Parathyroid adenoma (tissue), 2 donors: Measurements from ENCODE around the gene TSPAN10.
A peak's percentile ranks its signal among the peaks of the same experiment; 100 is the strongest.

ENCODE experiments used
- H2AFZ ChIP-seq: fragments of 300-600 bp; sonication (generic); one replicate; pipeline ENCODE4 v1.7.0; 2017; ENCODE audit warnings: antibody characterized with exemption, mild to moderate bottlenecking
- H3K27ac ChIP-seq: fragments of 300-600 bp; sonication (generic); one replicate; pipeline ENCODE4 v1.7.0; 2017
- H3K27me3 ChIP-seq: fragments of 300-600 bp; sonication (generic); one replicate; pipeline ENCODE4 v1.7.0; 2017; ENCODE audit warnings: low read length; ENCODE audit not compliant: control insufficient read depth, insufficient read depth
- H3K36me3 ChIP-seq: fragments of 300-600 bp; sonication (generic); one replicate; pipeline ENCODE4 v1.7.0; 2017; ENCODE audit warnings: low read length; ENCODE audit not compliant: control insufficient read depth, insufficient read depth
- H3K4me1 ChIP-seq: fragments of 300-600 bp; sonication (generic); one replicate; pipeline ENCODE4 v1.7.0; 2017; ENCODE audit warnings: control low read depth
- H3K4me2 ChIP-seq: fragments of 300-600 bp; sonication (generic); one replicate; pipeline ENCODE4 v1.7.0; 2017; ENCODE audit warnings: low read length
- H3K4me3 ChIP-seq: fragments of 300-600 bp; sonication (generic); one replicate; pipeline ENCODE4 v1.7.0; 2017; ENCODE audit warnings: low read depth, low read length
- H3K79me2 ChIP-seq: fragments of 300-600 bp; sonication (generic); one replicate; pipeline ENCODE4 v1.7.0; 2017; ENCODE audit warnings: control low read depth
- H3K9ac ChIP-seq: fragments of 300-600 bp; sonication (generic); one replicate; pipeline ENCODE4 v1.7.0; 2017; ENCODE audit warnings: mild to moderate bottlenecking
- H3K9me3 ChIP-seq: fragments of 300-600 bp; sonication (generic); one replicate; pipeline ENCODE4 v1.7.0; 2017; ENCODE audit warnings: low read length; ENCODE audit not compliant: control insufficient read depth
- TF ChIP-seq, protein P1 (sequence below): fragments of 300-600 bp; sonication (generic); IDR thresholded peaks from one replicate; pipeline ENCODE4 v1.7.0; 2017; ENCODE audit warnings: antibody characterized with exemption, mild to moderate bottlenecking
- donor health status: primary hyperparathyroidism.

Gene TSPAN10

DNA sequence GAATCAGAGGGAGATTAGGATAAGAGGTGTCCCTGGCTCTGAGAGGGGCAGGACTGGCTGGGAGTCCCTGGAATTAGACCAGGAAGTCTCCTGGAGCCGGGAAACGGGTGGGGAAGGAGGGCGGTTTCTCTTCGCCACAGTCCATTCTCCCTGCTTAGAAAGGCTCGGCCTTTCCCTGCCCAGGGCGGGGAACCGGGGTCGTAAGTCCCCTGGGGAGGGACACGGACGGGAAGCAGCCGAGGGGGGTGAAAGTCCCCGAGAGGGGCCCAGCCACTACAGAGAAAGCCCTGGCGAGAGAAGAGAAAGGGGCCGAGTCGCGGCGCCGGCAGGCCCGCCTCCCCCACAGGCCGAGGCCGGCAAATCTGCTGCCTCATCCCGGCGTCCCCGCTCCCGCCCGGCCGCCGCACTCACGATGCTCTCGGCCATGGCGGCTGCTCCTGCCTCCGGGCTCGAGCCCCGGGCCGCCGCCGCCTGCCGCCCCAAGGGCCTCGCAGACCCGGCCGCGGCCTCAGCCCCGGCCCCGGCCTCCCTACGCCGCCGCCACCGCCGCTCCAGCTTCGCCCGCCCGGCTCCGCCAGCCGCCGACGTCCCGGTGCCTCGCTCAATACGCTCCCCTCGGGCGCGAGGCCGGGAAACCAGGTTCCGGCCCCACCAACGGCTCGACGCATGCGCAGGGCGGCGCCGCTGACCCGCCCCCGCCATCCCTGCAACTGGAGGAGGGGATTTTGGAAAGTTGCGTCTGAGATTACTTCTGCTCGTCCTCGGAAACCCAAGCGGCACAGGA is at the start of gene TSPAN10, which contains the start of gene NPLOC4:
Gene TSPAN10, plus strand, starts transcription at position 692 of the 784 bp plus-strand sequence. CDS start 5,217 bp downstream, outside the sequence.
Gene NPLOC4, minus strand, starts transcription at position 608 of the 784 bp plus-strand sequence. Its CDS starts 182 bp downstream, at position 426.
- peaks cover 3% of the 10 kb centered on the region for H3K4me1 ChIP-seq
- peak within 1 kb of the TSS; percentile 85 for H2AFZ ChIP-seq
- no peaks in the 10 kb centered on the region for H3K9me3 ChIP-seq
- H3K9ac ChIP-seq, result peak within 1 kb of the TSS; percentile 79
- H3K79me2 ChIP-seq, result peaks cover 32% of the 10 kb centered on the region
- H3K4me2 ChIP-seq, result peak within 1 kb of the TSS; percentile 93
- peak within 1 kb of the TSS; percentile 82 for H3K4me3 ChIP-seq
- peak within 1 kb of the TSS; percentile 74 for H3K27ac ChIP-seq
- no peaks in the 10 kb centered on the region for H3K27me3 ChIP-seq
- no peaks in the 10 kb centered on the region for H3K36me3 ChIP-seq
- TF ChIP-seq, protein P1, sequence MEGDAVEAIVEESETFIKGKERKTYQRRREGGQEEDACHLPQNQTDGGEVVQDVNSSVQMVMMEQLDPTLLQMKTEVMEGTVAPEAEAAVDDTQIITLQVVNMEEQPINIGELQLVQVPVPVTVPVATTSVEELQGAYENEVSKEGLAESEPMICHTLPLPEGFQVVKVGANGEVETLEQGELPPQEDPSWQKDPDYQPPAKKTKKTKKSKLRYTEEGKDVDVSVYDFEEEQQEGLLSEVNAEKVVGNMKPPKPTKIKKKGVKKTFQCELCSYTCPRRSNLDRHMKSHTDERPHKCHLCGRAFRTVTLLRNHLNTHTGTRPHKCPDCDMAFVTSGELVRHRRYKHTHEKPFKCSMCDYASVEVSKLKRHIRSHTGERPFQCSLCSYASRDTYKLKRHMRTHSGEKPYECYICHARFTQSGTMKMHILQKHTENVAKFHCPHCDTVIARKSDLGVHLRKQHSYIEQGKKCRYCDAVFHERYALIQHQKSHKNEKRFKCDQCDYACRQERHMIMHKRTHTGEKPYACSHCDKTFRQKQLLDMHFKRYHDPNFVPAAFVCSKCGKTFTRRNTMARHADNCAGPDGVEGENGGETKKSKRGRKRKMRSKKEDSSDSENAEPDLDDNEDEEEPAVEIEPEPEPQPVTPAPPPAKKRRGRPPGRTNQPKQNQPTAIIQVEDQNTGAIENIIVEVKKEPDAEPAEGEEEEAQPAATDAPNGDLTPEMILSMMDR, result no peak

DNA sequence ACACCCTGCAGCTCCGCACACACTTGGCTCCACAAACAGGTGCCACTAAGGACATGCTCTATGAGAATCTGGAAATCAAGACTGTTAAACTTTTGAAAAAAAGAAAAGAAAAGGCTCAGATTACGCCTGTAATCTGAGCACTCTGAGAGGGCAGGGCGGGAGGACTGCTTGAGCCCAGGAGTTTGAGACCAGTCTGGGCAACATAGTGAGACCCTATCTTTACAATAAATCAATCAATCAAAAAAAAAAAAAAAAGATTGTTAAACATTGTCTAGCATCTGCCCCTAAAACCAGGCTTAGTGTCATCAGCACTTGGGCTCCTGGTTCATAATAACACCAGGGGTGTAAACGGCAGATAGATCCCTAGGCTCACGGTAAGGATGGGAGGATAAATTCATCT is 47.4 kb upstream of the TSPAN10 start:
- no peak overlapping the region for H3K9ac ChIP-seq
- H3K36me3 ChIP-seq, result no peaks in the 10 kb centered on the region
- TF ChIP-seq, protein P1, result no peak
- H3K27ac ChIP-seq, result no peak overlapping the region
- no peak overlapping the region for H2AFZ ChIP-seq
- no peaks in the 10 kb centered on the region for H3K9me3 ChIP-seq
- no peaks in the 10 kb centered on the region for H3K4me1 ChIP-seq
- H3K4me2 ChIP-seq, result no peak overlapping the region
- peaks cover 14% of the 10 kb centered on the region for H3K79me2 ChIP-seq
- no peaks in the 10 kb centered on the region for H3K27me3 ChIP-seq
- H3K4me3 ChIP-seq, result no peak overlapping the region

DNA sequence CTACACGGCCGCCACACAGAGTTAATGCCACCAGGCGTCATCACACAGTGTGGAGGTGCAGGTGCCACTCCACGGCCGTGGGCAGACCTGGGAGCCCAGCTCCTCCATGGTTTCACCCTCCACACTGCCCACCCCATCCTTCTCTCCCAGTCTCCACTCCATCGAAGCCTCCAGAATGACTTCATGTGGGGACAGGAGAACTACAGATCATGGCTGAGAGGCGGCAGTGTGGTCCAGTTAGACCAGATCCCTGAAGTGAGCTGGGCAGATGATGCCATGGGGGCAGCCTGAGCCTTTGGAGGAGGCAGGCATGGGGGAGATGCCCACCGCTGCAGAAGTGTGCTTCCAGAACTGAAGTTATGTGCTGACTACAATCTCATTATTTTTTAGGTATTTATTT is 46.9 kb upstream of the TSPAN10 start:
- H3K27me3 ChIP-seq, result no peaks in the 10 kb centered on the region
- TF ChIP-seq, protein P1, result no peak
- no peaks in the 10 kb centered on the region for H3K9me3 ChIP-seq
- no peaks in the 10 kb centered on the region for H3K36me3 ChIP-seq
- H3K4me3 ChIP-seq, result no peak overlapping the region
- H3K4me1 ChIP-seq, result no peaks in the 10 kb centered on the region
- no peak overlapping the region for H3K27ac ChIP-seq
- H2AFZ ChIP-seq, result no peak overlapping the region
- no peak overlapping the region for H3K9ac ChIP-seq
- peaks cover 14% of the 10 kb centered on the region for H3K79me2 ChIP-seq
- no peak overlapping the region for H3K4me2 ChIP-seq

- TF ChIP-seq, protein P1, result no peak
- Histone ChIP-seq H3K9me3 (no peaks in the 10 kb centered on the region), H3K4me3 (no peak overlapping the region), H3K27ac (no peak overlapping the region), H2AFZ (no peak overlapping the region), H3K36me3 (no peaks in the 10 kb centered on the region), H3K79me2 (peaks cover 10% of the 10 kb centered on the region), H3K4me1 (no peaks in the 10 kb centered on the region), H3K9ac (no peak overlapping the region), H3K27me3 (no peaks in the 10 kb centered on the region), H3K4me2 (no peak overlapping the region)
Observed at GRCh38 chr17:81591971-81592370, 45.0 kb upstream of the TSPAN10 start.
